Activated CD4-positive, alpha-beta T cell treated with anti-CD3 and anti-CD28 coated beads, Interleukin-2, amount 50 U/mL, for 24 hours (primary cell): ENCODE results near the gene PFKM.
"Not testable (repeated sequence)": the region's sequence is repeated elsewhere in the genome, so short reads cannot be mapped to it uniquely, and the experiment has no call there.

Experiments
- DNase-seq, 2 donors: peaks; one replicate each; pipeline ENCODE4 v3.0.0-alpha.2; 2020; ENCODE audit warnings: low read depth in 1 of 2, low spot score in 1 of 2

The PFKM gene

GRCh38 chr12:48110691-48111311 is 8.4 kb upstream of the PFKM start:
- DNase-seq = no peak

DNA sequence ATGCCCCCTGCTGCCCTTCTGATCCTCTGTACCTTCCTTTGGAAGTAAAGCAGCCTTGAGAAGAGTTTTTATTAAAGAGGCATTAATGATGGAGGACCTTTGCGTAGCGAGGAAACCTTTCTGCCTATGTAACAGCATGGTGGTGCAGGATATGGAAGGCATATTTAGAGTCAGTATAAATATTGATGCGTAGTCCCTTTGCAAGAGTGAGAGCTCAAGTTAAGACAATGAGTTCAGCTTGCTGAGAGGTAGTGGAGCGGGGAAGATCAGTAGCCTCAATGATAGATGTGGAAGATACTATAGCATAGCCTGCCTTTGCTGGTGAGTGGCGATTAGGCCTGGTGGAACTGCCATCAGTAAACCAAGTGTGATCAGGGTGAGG is 7.9 kb upstream of the PFKM start:
- DNase-seq = not testable (repeated sequence)

GRCh38 chr12:48115957-48116356 is 3.2 kb upstream of the PFKM start:
- no peak for DNase-seq

DNA sequence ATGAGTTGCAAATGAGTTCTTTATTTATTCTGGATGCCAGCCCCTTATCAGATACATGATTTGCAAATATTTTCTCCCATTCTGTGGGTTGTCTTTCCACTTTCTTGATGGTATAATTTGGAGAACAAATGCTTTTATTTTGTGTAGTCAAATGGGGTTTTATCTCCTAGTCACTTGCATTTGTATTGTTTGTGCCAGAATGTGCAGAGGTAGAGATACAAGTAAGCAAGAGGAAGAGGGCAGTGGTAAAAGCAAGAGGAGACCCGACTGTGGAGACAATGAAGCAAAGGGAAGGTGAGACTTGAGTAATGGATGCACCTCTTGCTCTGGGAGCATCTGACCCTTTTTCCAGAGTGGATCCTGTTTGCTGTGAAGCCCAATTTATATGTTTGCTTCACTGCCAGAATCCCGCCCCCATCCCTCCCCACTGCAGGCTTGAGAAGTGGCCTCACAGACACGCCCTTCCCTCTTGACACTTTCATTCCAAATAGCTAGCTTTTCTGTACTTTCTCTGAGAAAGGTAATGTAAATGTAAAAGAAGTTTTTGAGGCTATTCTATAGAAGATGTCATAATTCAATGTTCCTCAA is 786 bp upstream of the PFKM start:
- no peak for DNase-seq

DNA sequence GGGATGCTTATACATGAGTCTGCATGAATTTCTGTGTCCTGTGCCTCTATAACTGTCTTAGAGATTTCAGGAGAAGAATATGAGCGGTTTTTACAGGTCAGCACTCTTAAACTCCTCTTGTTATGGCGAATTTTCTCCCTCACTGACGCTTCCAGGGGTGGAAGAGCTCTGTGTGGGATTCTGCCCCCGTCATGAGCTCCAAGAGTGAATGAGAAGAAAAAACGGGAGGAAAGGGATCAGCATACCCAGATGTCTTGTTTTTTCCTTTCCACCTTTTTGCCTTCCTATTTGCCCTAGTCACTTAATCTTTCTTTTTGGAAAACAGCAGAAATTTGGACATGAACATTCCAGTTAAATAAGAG is 651 bp downstream of the PFKM start:
- DNase-seq = no peak

DNA sequence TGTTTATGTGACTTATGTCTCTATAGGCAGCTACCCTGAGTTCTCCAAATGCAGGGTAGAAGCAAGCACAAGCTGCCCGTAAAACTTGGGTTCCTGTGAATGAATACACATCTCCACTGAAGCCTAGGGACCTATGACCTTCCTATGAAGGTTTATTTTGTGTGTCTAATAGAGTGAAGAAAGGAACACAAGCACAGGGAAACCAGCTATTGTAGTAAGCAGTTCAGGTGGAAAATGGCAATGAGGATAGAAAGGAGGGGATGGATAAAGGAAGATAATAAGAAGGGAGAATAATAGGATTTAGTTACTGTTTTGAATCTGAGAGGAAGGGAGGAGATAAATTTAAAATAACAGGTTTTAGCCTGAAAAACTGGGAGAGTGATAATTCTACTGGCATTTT is 2.4 kb downstream of the PFKM start:
- DNase-seq = no peak

DNA sequence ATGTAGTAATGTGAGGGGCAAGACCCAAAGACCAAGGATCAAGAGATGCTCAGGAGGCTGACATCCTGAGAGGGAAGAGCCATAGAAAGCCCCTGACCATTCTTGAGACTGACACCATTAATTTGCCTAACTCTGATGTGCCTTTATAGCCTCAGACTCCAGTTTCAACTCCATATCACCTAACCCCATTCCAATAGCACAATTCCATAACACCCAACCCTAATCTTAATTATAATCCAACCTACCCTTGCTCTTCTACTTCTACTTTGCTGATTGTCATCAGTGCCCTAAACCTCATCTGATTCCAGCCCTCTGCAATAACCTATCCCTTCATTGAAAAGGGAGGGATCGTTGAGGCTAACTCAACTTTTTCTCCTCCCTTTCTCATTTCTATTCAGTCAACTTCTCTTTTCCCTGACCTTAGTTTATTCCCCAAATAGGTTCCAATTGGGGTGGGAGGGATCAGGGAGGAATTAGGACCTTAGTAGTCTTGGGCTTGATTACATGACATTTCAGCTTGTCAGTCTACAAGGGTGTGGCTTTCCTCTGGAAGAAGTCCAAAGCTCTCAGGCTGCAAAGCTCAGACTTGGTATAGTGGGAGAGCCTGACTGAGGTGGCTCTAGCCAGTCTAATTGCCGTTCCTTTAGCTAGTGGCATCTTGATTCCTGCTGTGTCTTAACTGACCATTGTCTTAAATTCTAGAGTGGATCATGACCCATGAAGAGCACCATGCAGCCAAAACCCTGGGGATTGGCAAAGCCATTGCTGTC is 3.1 kb downstream of the PFKM start:
- no peak for DNase-seq

DNA sequence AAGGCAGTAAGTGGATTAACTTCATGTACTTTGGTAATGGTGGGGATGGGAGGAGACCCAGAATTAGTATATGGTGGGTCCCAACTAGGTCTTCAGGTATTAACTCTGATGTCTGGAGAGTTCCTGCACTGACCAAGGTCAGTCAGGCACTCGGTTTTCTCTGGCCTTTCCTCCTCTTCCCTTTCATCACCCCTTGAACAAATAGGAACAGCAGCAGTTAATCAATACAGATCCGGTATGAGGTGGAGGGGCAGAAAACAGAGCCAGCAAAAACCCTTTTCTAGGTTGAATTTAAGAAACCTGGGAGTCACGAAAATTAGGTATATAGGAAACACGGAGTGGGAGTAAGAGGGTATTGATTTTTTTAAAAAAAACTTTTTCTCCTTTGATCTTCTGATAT is 4.0 kb downstream of the PFKM start:
- no peak for DNase-seq

- DNase-seq = not testable (repeated sequence)
These were observed 6.4 kb downstream of the PFKM start for GRCh38 chr12:48125542-48125941.

GRCh38 chr12:48125985-48126384 is 6.8 kb downstream of the PFKM start:
- no peak for DNase-seq

- DNase-seq = no peak
These were observed 7.9 kb downstream of the PFKM start for GRCh38 chr12:48126953-48127630.

- no peak for DNase-seq
These were observed 9.6 kb downstream of the PFKM start for GRCh38 chr12:48128800-48129199.

- DNase-seq = no peak
These were observed 10.2 kb downstream of the PFKM start for GRCh38 chr12:48129376-48129775.

GRCh38 chr12:48131517-48131916 is 12.4 kb downstream of the PFKM start:
- DNase-seq = no peak

GRCh38 chr12:48132826-48133225 is 13.7 kb downstream of the PFKM start:
- no peak for DNase-seq

DNA sequence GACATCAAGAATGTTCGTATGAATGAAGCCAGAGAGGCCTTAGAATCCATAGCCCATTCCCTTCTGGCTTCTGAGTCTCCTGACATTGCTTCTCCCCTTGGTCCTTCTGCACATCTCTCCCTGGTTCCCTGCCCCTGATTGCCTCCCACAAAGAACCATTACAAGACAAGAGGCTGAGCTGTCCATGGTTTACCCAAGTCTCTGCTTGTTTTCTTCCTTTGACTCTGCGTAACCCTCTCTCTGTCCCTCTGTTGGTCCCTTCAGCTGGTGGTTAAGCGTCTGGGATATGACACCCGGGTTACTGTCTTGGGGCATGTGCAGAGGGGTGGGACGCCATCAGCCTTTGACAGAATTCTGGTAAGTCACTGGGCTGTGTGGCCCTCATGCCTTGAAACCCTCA is 15.9 kb downstream of the PFKM start:
- DNase-seq = no peak

- no peak for DNase-seq
These were observed 23.9 kb downstream of the PFKM start for GRCh38 chr12:48142818-48143674.

DNA sequence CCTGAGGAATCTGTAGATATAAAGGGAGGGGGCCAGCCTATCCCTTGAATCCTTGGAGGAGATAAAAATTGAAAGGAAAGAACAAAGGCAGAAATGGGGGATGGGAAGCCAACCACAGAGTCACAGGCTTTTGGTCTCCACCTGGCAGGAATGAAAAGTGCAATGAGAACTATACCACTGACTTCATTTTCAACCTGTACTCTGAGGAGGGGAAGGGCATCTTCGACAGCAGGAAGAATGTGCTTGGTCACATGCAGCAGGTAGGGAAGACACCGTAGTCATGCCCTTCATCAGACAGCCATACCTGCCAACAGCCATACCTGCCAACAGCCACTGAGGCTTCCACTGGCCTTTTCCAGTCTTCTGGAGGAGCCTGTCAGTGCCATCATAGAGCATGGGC is 24.7 kb downstream of the PFKM start:
- no peak for DNase-seq

DNA sequence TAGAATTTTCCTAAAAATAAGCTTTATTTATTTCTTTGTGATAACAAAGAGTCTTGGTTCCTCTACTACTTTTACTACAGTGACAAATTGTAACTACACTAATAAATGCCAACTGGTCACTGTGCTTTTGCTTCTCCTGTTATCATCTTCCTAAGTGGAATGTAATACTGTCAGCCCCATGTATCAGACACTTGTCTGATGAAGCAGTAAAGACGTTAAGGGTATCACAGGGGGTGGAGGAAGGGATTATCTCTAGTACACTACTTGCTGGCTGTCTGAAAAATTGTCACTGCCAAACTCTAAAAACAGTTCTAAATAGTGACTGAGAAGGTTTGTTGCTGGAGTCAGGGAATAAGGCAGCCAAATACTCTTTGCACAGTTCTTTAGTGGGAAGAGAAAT is 26.8 kb downstream of the PFKM start:
- DNase-seq = no peak

- no peak for DNase-seq
These were observed 32.1 kb downstream of the PFKM start for GRCh38 chr12:48151103-48151771.

DNA sequence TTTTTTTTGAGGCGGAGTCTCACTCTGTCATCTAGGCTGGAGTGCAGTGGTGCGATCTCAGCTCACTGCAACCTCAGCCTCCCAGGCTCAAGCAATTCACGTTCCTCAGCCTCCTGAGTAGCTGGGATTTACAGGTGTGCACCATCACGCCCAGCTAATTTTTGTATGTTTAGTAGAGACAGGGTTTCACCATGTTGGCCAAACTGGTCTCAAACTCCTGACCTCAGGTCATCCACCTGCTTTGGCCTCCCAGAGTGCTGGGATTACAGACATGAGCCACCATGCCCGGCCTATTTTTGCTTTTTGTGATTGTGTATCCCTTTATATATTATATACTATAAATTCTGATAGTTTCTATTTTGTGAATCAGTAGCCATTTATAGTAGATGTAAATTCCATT is 36.6 kb downstream of the PFKM start:
- DNase-seq = not testable (repeated sequence)
